ENCODE data around the gene AGAP3.

AGAP3 gene

DNA sequence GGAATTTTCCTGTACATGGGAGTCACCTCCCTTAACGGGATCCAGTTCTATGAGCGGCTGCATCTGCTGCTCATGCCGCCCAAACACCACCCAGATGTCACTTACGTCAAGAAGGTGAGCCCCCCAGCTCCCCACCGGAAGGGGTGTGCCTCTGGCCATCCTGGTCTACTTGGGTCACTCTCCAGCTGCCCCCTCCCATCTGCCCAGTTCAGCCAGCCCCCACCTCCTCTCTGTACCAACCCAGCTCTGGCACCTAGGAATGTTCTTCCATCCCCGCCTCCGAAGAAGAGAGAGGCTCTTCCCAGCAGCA, 10.7 kb upstream of the AGAP3 start:
- in situ Hi-C loops (cut with HindIII; ENCODE audit: low sequenced_read_pairs), result no loop called here
- no peak overlapping the region for H3K4me3 ChIP-seq (ENCODE audit: low read depth, low read length)
- TF ChIP-seq, protein P1, sequence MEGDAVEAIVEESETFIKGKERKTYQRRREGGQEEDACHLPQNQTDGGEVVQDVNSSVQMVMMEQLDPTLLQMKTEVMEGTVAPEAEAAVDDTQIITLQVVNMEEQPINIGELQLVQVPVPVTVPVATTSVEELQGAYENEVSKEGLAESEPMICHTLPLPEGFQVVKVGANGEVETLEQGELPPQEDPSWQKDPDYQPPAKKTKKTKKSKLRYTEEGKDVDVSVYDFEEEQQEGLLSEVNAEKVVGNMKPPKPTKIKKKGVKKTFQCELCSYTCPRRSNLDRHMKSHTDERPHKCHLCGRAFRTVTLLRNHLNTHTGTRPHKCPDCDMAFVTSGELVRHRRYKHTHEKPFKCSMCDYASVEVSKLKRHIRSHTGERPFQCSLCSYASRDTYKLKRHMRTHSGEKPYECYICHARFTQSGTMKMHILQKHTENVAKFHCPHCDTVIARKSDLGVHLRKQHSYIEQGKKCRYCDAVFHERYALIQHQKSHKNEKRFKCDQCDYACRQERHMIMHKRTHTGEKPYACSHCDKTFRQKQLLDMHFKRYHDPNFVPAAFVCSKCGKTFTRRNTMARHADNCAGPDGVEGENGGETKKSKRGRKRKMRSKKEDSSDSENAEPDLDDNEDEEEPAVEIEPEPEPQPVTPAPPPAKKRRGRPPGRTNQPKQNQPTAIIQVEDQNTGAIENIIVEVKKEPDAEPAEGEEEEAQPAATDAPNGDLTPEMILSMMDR (IDR thresholded peaks at IDR 0.05; ENCODE audit: low read depth, low read length), result no peak
- DNase-seq (ENCODE audit: low read depth, low spot score), result no peak

DNA sequence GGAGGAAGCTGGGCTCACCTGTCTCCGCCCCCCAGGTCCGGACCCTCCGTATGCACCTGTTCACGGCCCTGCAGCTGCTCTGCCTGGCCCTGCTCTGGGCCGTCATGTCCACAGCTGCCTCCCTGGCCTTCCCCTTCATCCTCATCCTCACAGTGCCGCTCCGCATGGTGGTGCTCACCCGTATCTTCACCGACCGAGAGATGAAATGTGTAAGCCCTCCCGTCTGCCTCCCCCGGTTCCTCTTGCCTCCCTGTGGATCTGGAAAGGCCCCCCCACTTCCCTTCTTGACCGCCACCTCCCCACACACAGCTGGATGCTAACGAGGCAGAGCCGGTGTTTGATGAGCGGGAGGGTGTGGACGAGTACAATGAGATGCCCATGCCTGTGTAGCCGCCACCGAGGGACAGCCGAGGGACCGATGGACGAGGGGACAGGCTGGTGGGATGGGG, 10.3 kb upstream of the AGAP3 start:
- no peak for DNase-seq (ENCODE audit: low read depth, low spot score)
- TF ChIP-seq, protein P1 (IDR thresholded peaks at IDR 0.05; ENCODE audit: low read depth, low read length), result no peak
- in situ Hi-C loops (cut with HindIII; ENCODE audit: low sequenced_read_pairs), result no loop called here
- no peak overlapping the region for H3K4me3 ChIP-seq (ENCODE audit: low read depth, low read length)

DNA sequence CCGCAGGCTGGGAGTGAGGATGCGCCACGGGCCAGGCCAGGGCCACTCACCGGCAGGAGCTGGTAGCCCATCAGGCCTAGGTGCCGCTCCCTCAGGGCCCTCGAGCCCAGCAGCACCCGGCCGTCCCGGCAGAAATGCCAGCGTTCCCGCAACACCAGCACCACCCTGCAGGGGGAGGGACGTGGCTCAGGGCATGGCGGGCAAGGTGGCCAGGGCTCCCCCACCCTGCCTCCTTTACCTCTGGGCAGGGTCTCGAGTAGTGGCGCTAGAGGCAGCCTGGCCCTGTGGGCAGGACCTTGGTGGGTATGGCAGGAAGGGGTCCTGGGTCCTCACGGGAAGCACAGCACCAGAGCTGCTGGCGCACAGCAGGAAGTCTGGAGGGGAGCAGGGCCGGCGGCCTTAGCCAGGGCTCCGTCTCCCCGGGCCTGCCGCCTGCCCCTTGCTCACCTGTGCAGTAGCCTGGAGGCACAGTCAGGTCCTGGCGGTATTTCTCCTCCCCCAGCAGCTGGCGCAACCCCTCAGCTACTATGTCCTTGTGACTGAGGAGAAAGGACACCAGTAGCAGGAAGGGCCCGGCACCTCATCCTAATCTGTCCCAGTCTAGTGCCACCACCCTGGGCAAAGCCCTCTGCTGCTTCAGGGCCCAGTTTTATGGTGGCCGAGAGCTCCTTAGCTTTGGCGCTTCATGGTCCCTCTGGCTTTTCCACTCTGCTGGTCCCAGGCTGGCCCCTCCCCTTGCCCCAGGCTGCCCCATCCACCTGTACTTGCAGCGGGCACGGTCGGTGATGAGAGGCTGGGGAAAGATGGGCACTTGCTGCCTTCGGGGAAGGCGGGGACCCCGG, 9.2 kb upstream of the AGAP3 start:
- H3K4me3 ChIP-seq (ENCODE audit: low read depth, low read length), result no peak overlapping the region
- in situ Hi-C loops (cut with HindIII; ENCODE audit: low sequenced_read_pairs), result no loop called here
- no peak for DNase-seq (ENCODE audit: low read depth, low spot score)
- TF ChIP-seq, protein P1 (IDR thresholded peaks at IDR 0.05; ENCODE audit: low read depth, low read length), result peak; percentile 48

DNA sequence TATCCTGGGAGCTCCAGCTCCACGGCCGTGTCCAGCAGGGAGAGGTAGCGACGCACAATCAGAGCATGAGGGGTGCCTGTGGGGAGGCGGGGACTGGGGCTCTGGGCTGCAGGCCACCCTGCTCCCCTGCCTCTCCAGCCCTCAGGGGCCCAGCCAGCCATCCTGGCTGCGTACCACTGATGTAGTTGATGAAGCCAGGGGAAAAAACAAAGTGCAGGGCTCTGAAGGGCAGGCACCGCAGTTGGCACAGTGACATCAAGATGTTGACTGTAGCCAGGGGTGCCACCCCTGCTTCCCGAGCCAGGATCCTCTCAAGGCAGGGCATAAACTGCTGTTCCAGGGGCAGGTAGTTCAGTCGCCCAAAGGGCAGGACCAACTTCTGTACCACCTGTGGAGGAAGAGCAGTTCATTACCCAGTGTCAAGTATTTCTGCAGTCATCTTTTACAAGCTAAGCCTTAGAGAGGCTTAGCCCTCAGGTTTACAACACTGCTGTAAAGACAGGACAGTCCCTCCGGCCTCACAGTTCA, 8.5 kb upstream of the AGAP3 start:
- no peak overlapping the region for H3K4me3 ChIP-seq (ENCODE audit: low read depth, low read length)
- in situ Hi-C loops (cut with HindIII; ENCODE audit: low sequenced_read_pairs), result no loop called here
- TF ChIP-seq, protein P1 (IDR thresholded peaks at IDR 0.05; ENCODE audit: low read depth, low read length), result no peak
- no peak for DNase-seq (ENCODE audit: low read depth, low spot score)

DNA sequence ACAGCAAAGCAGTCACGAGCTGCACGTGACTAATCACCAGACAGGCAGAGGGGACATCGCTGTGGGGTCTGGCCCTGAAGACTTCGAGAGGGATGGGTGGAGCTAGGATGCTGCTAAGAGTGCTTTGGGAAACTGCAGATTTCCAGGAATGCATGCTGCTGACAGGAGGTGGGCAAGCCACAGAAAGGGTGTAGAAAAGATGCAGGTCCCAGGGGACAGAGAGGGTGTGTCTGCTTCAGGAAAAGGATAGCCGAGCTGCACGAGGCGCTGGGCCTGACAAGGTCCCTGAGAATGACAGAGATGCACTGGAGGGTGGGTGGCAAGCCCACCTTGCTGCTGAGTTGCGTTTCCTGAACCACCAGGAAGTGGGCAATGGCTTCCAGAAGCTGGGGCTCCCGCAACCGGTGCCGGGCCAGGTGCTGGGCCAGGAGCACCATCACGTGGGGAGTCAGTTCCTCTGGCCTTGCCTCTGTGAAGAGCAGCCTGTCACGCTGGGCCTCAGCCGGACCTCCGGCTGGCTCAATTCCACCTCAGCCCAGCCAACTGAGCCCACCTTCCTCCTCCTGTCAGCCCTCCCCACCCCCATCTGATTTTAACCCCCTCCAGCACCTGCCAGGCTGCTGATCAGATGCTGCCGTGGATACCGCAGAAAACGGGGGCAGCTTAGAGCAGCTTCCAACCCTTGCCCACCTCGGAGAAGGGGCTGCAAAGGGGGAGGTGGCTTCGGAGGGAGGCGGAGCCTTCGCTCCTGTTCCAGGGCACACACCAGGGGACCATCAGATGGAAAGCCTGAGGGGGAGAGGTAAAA, 7.8 kb upstream of the AGAP3 start:
- no peak overlapping the region for H3K4me3 ChIP-seq (ENCODE audit: low read depth, low read length)
- no peak for DNase-seq (ENCODE audit: low read depth, low spot score)
- in situ Hi-C loops (cut with HindIII; ENCODE audit: low sequenced_read_pairs), result no loop called here
- TF ChIP-seq, protein P1 (IDR thresholded peaks at IDR 0.05; ENCODE audit: low read depth, low read length), result no peak

DNA sequence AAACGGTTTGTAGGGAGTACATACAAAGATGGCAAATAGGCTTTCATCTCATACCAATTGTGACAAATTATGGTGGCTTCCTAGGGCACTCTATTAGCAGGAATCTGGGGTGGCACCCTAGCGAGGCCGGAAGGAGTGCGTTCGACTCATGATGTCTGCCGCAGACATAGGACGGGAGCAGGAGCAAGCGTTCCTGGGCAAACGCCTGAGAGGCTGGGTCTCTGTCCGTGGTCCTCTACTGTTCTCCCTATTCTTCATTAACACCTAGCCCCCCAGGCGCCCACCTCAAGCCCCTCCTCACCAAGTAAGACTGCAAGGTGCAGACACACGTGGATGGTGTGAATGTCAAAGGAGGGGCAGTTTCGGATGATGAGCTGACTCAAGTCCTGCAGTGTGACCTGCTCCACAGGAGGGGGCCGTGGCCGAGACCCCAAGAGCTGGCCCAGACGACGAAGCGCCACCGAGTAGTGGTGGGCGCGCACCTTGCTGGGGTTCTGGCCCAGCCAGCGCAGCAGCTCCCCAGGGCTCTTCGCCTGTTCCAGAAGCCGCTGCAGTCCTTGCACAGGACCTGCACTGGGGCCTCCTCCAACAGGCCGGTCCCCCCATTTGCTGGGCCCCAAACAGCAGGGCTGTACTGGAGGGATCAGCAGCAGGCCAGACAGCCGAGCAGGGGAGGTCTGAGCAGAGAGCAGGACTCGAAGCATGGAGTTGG, 6.9 kb upstream of the AGAP3 start:
- TF ChIP-seq, protein P1 (IDR thresholded peaks at IDR 0.05; ENCODE audit: low read depth, low read length), result no peak
- no peak for DNase-seq (ENCODE audit: low read depth, low spot score)
- H3K4me3 ChIP-seq (ENCODE audit: low read depth, low read length), result peak overlapping the region; percentile 76
- in situ Hi-C loops (cut with HindIII; ENCODE audit: low sequenced_read_pairs), result no loop called here
